ENCODE measurements around the gene OR8B3.

GRCh38 chr11:124442847-124443246 lies 44.0 kb upstream of the OR8B3 start:
- no peak for TF ChIP-seq CTCF (IDR thresholded peaks at IDR 0.05)
- TF ChIP-seq EZH2 (IDR thresholded peaks at IDR 0.05; ENCODE audit: borderline replicate concordance, insufficient read depth, low read depth, low read length, poor library complexity, severe bottlenecking), result no peak
